Activated CD8-positive, alpha-beta T cell treated with anti-CD3 and anti-CD28 coated beads for 36 hours (primary cell): ENCODE data around the gene SYMPK. TPM values are rescaled to one million over a fixed set of nuclear protein-coding genes. Genes with fewer than 3 reads are reported as not detected.
"Not testable (repeated sequence)": the region's sequence is repeated elsewhere in the genome, so short reads cannot be mapped to it uniquely, and the experiment has no call there.

Source experiments
- ATAC-seq: fragments of 200-7000 bp; cut with Tn5 transposase; one replicate; pipeline ENCODE4 v1.10.0; 2021; ENCODE audit warnings: mild to moderate bottlenecking, moderate library complexity
- CTCF ChIA-PET: fragments of 350-600 bp; sonication (Branson Sonifier 250); formaldehyde crosslinking; loops from one replicate; lab custom pipeline; 2021; ENCODE audit warnings: antibody characterized with exemption; lab: Charles Lee
- POLR2A ChIA-PET: fragments of 350-600 bp; sonication (Branson Sonifier 250); formaldehyde crosslinking; loops from one replicate; lab custom pipeline; 2021; ENCODE audit warnings: antibody characterized with exemption; lab: Charles Lee
- DNase-seq: peaks from one replicate; pipeline ENCODE4 v3.0.0-alpha.2; 2020
- H3K27ac Mint-ChIP-seq: one replicate; pipeline ENCODE4 v1.8.0; 2021; ENCODE audit warnings: mild to moderate bottlenecking, mixed read lengths
- H3K27me3 Mint-ChIP-seq: one replicate; pipeline ENCODE4 v1.8.0; 2021; ENCODE audit warnings: mixed read lengths
- H3K36me3 Mint-ChIP-seq: one replicate; pipeline ENCODE4 v1.8.0; 2021; ENCODE audit warnings: low read depth, mixed read lengths
- H3K4me1 Mint-ChIP-seq: one replicate; pipeline ENCODE4 v1.8.0; 2021; ENCODE audit warnings: low read depth, mixed read lengths
- H3K4me3 Mint-ChIP-seq: one replicate; pipeline ENCODE4 v1.8.0; 2021; ENCODE audit warnings: mild to moderate bottlenecking, moderate library complexity, mixed read lengths
- H3K9me3 Mint-ChIP-seq: one replicate; pipeline ENCODE4 v1.8.0; 2021; ENCODE audit warnings: mixed read lengths
- CTCF ChIP-seq: fragments of 200-600 bp; IDR thresholded peaks from one replicate; pipeline ENCODE4 v1.8.0; 2022; ENCODE audit warnings: antibody characterized with exemption, mild to moderate bottlenecking
- intact Hi-C: fragments of 100-400 bp; cut with micrococcal nuclease; formaldehyde crosslinking; loops from one replicate; pipeline ENCODE4 v1.10.0; 2022
- total RNA-seq, 2 experiments: library from RNA; stranded (reverse); gene quantifications; one replicate each; pipeline ENCODE4 v1.2.3, GENCODE V29; 2021

SYMPK gene
- total RNA-seq, 2 experiments from 2014 or later = 96.8 to 114 TPM

- Mint-ChIP-seq H3K4me3 (no peak overlapping the region), H3K4me1 (no peaks in the 10 kb centered on the region), H3K36me3 (no peaks in the 10 kb centered on the region), H3K9me3 (no peaks in the 10 kb centered on the region), H3K27ac (no peak overlapping the region), H3K27me3 (peaks cover 10% of the 10 kb centered on the region)
- ATAC-seq (no peak), DNase-seq (no peak)
- TF ChIP-seq CTCF = no peak
- intact Hi-C loops = no loop called here
- ChIA-PET CTCF (interaction anchor here (0.9 to 2.7 kb wide), 2 partner anchors 12 to 54 kb away, joined by 7 to 8 read pairs; no protein-coding TSS in a partner anchor), POLR2A (interaction anchor here (0.7 kb wide), 1 partner anchor 116 kb away, joined by 3 read pairs; no protein-coding TSS in a partner anchor)
These were observed 7.9 kb upstream of the SYMPK start for GRCh38 chr19:45870798-45871197.

- H3K36me3 Mint-ChIP-seq, DNase-seq, intact Hi-C loops, H3K27ac Mint-ChIP-seq, ATAC-seq, H3K4me3 Mint-ChIP-seq, H3K9me3 Mint-ChIP-seq, POLR2A ChIA-PET: not testable (repeated sequence)
- CTCF ChIA-PET = interaction anchor here (1.1 to 5.3 kb wide), 2 partner anchors 16 to 149 kb away, joined by 3 to 100 read pairs; partner anchors contain the start of gene IRF2BP1
- Mint-ChIP-seq H3K27me3 (peaks cover 25% of the 10 kb centered on the region), H3K4me1 (peaks cover 12% of the 10 kb centered on the region)
These were observed 4.3 kb upstream of the SYMPK start for GRCh38 chr19:45867241-45867640.

- peaks cover 25% of the 10 kb centered on the region for H3K27me3 Mint-ChIP-seq
- H3K36me3 Mint-ChIP-seq = peaks cover 4% of the 10 kb centered on the region
- ChIA-PET POLR2A (no interaction called here), CTCF (interaction anchor here (1.0 to 5.3 kb wide), 3 partner anchors 17 to 150 kb away, joined by 3 to 100 read pairs (median 3); partner anchors contain the start of gene IRF2BP1)
- no peak for DNase-seq
- no peak overlapping the region for H3K4me3 Mint-ChIP-seq
- H3K4me1 Mint-ChIP-seq = peaks cover 16% of the 10 kb centered on the region
- H3K27ac Mint-ChIP-seq = no peak overlapping the region
- no peaks in the 10 kb centered on the region for H3K9me3 Mint-ChIP-seq
- ATAC-seq = no peak
- no peak for TF ChIP-seq CTCF
- intact Hi-C loops = no loop called here
These were observed 3.6 kb upstream of the SYMPK start for GRCh38 chr19:45866400-45867176.

- H3K4me3 Mint-ChIP-seq = no peak overlapping the region
- CTCF ChIA-PET = interaction anchor here (1.0 to 5.3 kb wide), 5 partner anchors 18 to 66 kb away, joined by 3 to 100 read pairs (median 3); partner anchors contain the start of genes IRF2BP1 and MYPOP
- intact Hi-C loops = no loop called here
These were observed 2.5 kb upstream of the SYMPK start for GRCh38 chr19:45865269-45865948.

More at GRCh38 chr19:45865269-45865948, 2.5 kb upstream of the SYMPK start:
- POLR2A ChIA-PET = interaction anchor here (1.0 to 3.9 kb wide), 2 partner anchors 20 to 87 kb away, joined by 3 to 24 read pairs; partner anchors contain the start of gene IRF2BP1
- Mint-ChIP-seq H3K27me3 (peaks cover 25% of the 10 kb centered on the region), H3K36me3 (peaks cover 7% of the 10 kb centered on the region), H3K9me3 (no peaks in the 10 kb centered on the region), H3K4me1 (peaks cover 18% of the 10 kb centered on the region), H3K27ac (no peak overlapping the region)
- no peak for ATAC-seq
- no peak for TF ChIP-seq CTCF
- DNase-seq = no peak
